Measurements from ENCODE around the gene ANKRD49.

The ANKRD49 gene

DNA sequence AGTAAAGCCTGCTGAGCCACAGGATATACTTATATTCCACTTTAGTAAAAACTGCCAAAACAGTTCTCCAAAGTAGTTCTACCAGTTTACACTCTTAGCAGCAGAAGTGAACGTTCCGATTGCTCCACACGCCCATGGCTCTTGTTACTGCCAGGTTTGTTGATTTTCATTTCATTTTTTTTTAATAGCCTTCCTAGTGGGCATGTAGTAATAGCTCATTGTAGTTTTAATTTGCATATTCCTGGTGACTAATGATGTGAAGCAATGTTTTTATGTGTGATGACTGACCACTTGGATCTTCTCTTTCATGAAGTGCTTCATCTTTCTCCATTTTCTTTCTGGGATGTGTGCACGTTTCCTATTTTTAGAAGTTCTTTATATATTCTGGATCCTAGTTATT, 13.7 kb downstream of the ANKRD49 start:
- no peak for DNase-seq (ENCODE audit: low read depth)

DNA sequence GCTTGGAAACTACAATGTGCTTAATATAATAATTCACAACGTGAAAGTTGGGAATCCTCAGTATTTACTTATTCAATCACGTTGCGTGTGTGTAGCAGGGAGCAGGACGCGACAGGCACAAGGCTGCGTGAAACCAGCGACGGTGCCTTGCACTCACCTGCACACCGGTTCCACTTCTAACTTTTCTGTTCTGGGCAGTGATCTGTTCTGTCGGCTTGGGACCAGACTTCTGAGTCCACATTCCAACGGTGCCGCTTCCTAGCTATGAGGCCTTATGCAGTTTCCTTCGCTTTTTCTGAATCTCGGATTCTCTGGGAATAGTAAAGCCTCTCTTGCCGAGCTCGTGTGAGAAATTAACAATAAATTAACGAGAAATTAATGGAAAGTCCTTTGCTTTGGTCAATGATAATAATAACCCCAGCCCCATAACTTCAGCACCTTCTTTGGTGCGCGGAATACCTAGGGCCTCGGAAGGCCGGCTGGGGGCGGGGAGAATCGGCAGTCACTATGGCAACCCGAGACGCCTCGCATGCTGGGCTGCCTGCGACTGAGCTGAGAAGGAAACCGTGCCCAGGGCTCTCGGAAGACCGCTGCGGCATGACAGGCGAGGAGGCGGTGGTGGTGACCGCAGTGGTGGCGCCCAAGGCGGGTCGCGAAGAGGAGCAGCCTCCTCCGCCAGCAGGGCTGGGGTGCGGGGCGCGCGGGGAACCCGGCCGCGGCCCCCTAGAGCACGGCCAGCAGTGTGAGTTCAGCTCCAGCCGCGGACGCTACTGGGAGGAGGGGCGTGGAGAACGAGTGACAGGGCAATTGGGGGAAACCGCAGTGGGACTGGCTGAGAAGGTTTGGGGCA, 18.4 kb downstream of the ANKRD49 start, which contains the start of gene C11orf97:
TSS of gene C11orf97 (plus strand) at position 530 of the 850 bp plus-strand sequence. CDS start at position 598, 68 bp downstream.
- no peak for DNase-seq (ENCODE audit: low read depth)

DNA sequence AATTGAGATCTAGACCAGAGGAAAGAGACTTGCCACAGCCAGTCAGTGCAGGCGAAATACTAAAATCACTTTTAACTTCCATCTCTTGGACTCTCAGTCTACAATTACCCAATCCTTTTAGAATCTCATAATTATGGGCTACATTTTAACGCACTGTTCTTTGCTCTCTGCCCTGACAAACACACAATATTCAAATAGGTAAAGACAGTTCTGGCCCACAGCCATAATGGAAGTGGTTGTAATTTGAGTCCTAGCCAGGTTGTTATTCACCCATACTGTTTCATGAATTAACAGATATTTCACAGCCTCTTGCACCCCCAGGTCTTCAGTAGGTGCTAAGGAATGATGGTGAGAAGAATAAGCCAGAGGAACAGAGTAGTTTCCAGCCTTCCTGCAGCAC, 19.3 kb downstream of the ANKRD49 start:
- DNase-seq (ENCODE audit: low read depth): no peak

GRCh38 chr11:94515398-94515797, 21.6 kb downstream of the ANKRD49 start:
- no peak for DNase-seq (ENCODE audit: low read depth)

GRCh38 chr11:94516725-94517124, 22.9 kb downstream of the ANKRD49 start:
- DNase-seq (ENCODE audit: low read depth): no peak

GRCh38 chr11:94518300-94518699, 24.5 kb downstream of the ANKRD49 start:
- no peak for DNase-seq (ENCODE audit: low read depth)

GRCh38 chr11:94519478-94520084, 25.8 kb downstream of the ANKRD49 start:
- DNase-seq (ENCODE audit: low read depth): no peak

DNA sequence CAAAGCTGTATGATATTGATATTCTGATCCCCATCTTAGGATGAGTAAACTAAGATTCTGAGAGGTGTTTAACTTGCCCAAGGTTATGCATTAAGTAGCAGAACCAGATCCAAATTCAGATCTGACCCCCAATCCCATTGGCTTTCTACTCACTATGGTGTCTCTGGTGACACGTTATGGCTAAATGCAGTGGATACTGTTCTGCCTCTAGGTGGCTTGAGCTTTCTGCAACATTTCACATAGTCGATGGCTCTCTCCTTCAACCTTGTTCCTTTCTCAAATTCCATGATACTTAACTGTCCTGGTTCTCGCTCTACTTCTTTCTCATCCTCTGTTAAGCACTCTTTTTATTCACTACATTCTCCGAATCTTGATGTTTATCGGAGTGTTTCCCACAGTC, 27.9 kb downstream of the ANKRD49 start:
- DNase-seq (ENCODE audit: low read depth): no peak

GRCh38 chr11:94524341-94524740, 30.6 kb downstream of the ANKRD49 start:
- no peak for DNase-seq (ENCODE audit: low read depth)

DNA sequence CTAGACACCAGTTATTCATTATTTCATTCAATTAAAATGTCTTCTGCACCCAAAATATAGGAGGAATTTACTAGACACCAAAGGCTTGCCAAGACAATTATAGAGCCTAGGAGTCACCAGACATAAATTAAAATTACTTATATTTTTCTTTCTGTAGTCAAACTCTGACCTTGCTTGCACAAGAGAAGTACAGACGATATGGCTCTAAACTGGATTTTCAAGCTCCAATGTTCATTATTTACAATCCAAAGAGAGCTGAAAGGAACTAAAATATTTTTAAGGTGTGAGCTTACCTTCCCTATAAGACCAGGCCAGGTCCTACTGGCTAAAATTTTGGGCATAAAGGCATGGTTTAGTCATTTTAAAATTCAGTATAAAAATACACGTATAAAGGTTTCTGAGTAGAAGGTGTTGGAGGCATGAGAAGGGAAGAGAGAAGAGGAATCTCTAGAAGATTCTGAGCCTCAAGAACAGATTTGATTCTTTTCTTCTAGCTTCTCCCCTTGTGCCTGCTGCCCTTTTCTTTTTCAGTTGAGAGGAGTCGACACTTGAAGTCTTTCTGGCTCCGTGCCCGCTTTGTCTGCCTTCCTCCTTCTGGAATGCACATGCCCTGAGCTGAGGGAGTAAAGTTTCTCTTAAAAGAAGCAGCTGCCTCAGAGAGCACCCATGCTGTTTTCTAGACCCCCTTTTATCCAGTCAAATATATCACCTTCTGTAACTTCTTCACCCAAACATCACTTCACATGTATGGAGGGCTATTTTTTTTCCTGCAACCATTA, 32.0 kb downstream of the ANKRD49 start:
- peak; percentile 48 for DNase-seq (ENCODE audit: low read depth)

GRCh38 chr11:94526645-94527438, 33.1 kb downstream of the ANKRD49 start:
- no peak for DNase-seq (ENCODE audit: low read depth)

DNA sequence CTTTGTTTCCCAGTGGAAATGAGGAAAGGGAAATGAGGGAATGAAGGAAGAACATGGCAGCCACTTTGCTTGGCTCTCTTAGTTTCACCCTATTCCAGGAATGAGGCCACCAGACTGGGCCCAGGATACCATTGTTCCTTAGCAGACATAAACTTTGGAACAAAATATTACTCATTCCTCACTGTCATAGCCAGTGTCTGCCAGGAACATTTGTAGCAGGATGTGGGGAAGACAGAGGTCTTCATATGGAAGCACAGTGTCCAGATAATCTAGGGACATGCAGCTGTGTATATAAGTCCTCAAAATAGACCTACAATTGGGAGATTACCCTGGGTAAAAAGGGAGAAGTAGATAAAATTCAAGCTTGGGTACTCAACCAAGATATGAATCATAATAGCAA, 34.8 kb downstream of the ANKRD49 start:
- DNase-seq (ENCODE audit: low read depth): no peak

DNA sequence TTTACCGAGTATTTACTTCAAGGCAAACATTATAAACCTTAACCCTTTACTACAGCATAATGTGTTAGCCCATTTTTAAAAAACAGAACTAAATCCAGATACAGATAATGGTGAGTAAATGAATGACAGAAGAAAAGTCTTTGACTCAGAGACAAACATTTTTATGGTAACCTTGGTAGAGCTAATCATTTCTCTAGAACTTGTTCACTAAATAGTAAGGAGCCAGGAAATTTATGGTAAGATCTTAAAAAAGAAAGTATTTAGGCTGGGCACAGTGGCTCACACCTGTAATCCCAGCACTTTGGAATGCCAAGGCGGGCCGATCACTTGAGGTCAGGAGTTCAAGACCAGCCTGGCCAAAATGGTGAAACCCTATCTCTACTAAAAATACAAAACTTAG, 38.4 kb downstream of the ANKRD49 start:
- no peak for DNase-seq (ENCODE audit: low read depth)

DNA sequence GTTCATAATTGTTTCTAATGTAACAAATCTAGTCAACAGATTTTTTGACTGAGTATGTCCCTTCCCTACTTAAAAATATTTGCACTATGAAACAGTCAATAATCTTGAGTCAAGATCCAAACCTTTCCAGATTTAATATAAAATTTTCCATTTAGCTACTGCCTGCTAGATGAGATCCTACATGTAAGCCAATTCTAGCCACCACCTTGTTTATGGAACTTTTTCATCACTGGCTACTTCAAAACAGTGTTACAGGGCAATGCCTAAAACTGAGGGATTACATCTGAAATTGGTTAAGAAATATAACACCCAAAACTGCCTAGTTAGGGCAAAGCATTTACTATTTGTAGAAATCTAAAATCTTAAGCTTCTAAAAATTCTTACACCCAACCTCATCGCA, 39.4 kb downstream of the ANKRD49 start:
- no peak for DNase-seq (ENCODE audit: low read depth)

GRCh38 chr11:94533696-94534630, 40.2 kb downstream of the ANKRD49 start:
- DNase-seq (ENCODE audit: low read depth): no peak

DNA sequence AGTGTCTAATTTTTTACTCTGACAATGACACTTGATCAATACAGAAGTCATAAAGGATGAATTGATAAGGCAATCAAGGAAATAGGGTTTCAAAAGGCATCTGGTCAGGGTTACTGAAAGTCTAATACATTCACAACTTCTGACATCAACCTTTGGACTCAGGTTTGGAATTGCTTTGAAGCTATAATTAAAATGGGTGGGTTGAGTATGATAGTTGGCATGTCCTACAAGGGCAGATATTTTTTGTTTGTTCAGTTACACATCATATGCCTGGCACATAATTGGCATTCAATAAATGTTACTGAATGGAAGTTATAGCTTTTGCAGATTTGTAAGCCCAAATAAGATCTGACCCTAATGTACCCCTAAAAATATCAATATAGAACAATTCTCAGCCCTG, 42.6 kb downstream of the ANKRD49 start:
- DNase-seq (ENCODE audit: low read depth): no peak

- DNase-seq (ENCODE audit: low read depth): no peak
These were observed 43.3 kb downstream of the ANKRD49 start for GRCh38 chr11:94537031-94537600.

GRCh38 chr11:94539420-94539819, 45.6 kb downstream of the ANKRD49 start:
- no peak for DNase-seq (ENCODE audit: low read depth)

DNA sequence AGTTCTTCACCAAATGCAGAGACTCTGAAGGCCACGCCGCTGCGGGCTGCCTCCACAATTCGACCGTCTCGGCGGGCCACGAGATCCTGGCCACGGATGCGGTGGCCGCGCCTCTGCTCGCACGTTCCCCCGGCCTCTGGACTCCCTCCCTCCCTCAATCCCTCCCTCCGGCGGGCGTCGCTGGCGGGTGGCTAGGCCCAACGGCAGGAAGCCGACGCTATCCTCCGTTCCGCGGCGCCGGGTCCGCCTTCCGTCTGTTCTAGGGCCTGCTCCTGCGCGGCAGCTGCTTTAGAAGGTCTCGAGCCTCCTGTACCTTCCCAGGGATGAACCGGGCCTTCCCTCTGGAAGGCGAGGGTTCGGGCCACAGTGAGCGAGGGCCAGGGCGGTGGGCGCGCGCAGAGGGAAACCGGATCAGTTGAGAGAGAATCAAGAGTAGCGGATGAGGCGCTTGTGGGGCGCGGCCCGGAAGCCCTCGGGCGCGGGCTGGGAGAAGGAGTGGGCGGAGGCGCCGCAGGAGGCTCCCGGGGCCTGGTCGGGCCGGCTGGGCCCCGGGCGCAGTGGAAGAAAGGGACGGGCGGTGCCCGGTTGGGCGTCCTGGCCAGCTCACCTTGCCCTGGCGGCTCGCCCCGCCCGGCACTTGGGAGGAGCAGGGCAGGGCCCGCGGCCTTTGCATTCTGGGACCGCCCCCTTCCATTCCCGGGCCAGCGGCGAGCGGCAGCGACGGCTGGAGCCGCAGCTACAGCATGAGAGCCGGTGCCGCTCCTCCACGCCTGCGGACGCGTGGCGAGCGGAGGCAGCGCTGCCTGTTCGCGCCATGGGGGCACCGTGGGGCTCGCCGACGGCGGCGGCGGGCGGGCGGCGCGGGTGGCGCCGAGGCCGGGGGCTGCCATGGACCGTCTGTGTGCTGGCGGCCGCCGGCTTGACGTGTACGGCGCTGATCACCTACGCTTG, 50.2 kb downstream of the ANKRD49 start, which contains the start of gene FUT4:
TSS of gene FUT4 (plus strand) at position 227 of the 951 bp plus-strand sequence. CDS start at position 440, 213 bp downstream.
- DNase-seq (ENCODE audit: low read depth): peak; percentile 58
